ENCODE results near the gene CDH4. TPM values are rescaled to one million over a fixed set of nuclear protein-coding genes. Genes with fewer than 3 reads are reported as not detected.

The CDH4 gene
- total and polyA plus RNA-seq, 9 of the 15 experiments (the other 6 are each of a cell fraction or from before 2014, with no cell fraction given) = 0.04 TPM; not detected in 8

DNA sequence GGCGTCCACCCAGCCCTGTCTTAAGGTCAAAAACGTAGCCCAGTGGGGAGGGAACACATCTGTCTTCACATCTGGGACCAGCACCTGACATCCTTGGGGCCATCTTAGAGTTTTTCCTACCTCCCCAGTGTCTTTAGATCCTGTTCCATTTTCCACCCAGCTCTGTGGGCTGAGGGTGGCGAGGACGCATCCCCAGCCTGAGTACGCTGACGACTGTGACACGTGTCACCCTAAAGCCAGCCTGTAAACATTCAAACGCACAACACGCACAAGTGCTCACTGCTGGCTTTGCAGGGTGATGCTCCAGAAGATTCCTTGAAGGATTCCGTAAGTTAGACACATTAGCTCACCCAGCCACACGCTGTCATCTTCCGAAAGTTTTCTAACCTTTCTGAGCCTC lies 597.8 kb downstream of the CDH4 start:
- H3K27me3 ChIP-seq (ENCODE audit: control insufficient read depth in 2 of 2, insufficient read depth in 2 of 2, low read length in 2 of 2) = peaks cover 7 to 72% of the 10 kb centered on the region in 2 experiments; a peak in 3 of 5 replicates
- no peak overlapping the region for H3K4me2 ChIP-seq (ENCODE audit: insufficient read depth, low read length)
- H3K9me3 ChIP-seq (replicated peaks; ENCODE audit: control insufficient read depth, insufficient read depth, low read depth, low read length) = no peaks in the 10 kb centered on the region
- CTCF ChIA-PET (ENCODE audit: low intra/inter-chr PET ratio) = no interaction called here
- H3K79me2 ChIP-seq (ENCODE audit: control insufficient read depth, insufficient read depth, low read length) = no peaks in the 10 kb centered on the region
- no peak for ATAC-seq
- 0% methylated on average over 12 of the region's 12 CpGs for WGBS (ENCODE audit: insufficient coverage, low coverage, missing lambda C conversion rate)
- TF ChIP-seq KLF13 (tag; IDR thresholded peaks at IDR 0.05; ENCODE audit: borderline replicate concordance, low read depth) (no peak), FOXM1 (IDR thresholded peaks at IDR 0.05; ENCODE audit: low read depth) (no peak), FOXM1 (CRISPR knock-in tag; IDR thresholded peaks at IDR 0.05; ENCODE audit: low read depth) (no peak), HDAC6 (IDR thresholded peaks at IDR 0.05; ENCODE audit: low read depth, low read length) (no peak), ZNF311 (CRISPR knock-in tag; IDR thresholded peaks at IDR 0.05) (no peak), ELF4 (CRISPR knock-in tag; IDR thresholded peaks at IDR 0.05) (no peak), SMARCA4 (IDR thresholded peaks at IDR 0.05) (no peak), DACH1 (IDR thresholded peaks at IDR 0.05; ENCODE audit: partially characterized antibody) (no peak), HSF4 (CRISPR knock-in tag; IDR thresholded peaks at IDR 0.05; ENCODE audit: borderline replicate concordance) (no peak), NUFIP1 (IDR thresholded peaks at IDR 0.05; ENCODE audit: partially characterized antibody) (no peak), ETV5 (CRISPR knock-in tag; IDR thresholded peaks at IDR 0.05; ENCODE audit: low read depth) (no peak), POLR2H (tag; IDR thresholded peaks at IDR 0.05; ENCODE audit: low read depth) (no peak), ZNF121 (CRISPR knock-in tag; conservative IDR thresholded peaks at IDR 0.05) (no peak), FOXJ3 (CRISPR knock-in tag; IDR thresholded peaks at IDR 0.05) (no peak), ZNF146 (CRISPR knock-in tag; IDR thresholded peaks at IDR 0.05; ENCODE audit: unreplicated experiment) (no peak), U2AF2 (optimal IDR thresholded peaks at IDR 0.05; ENCODE audit: low read depth, low read length) (no peak)
- TF ChIP-seq, protein P1, sequence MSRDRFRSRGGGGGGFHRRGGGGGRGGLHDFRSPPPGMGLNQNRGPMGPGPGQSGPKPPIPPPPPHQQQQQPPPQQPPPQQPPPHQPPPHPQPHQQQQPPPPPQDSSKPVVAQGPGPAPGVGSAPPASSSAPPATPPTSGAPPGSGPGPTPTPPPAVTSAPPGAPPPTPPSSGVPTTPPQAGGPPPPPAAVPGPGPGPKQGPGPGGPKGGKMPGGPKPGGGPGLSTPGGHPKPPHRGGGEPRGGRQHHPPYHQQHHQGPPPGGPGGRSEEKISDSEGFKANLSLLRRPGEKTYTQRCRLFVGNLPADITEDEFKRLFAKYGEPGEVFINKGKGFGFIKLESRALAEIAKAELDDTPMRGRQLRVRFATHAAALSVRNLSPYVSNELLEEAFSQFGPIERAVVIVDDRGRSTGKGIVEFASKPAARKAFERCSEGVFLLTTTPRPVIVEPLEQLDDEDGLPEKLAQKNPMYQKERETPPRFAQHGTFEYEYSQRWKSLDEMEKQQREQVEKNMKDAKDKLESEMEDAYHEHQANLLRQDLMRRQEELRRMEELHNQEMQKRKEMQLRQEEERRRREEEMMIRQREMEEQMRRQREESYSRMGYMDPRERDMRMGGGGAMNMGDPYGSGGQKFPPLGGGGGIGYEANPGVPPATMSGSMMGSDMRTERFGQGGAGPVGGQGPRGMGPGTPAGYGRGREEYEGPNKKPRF (IDR thresholded peaks at IDR 0.05; ENCODE audit: low read depth, low read length) = no peak
- TF ChIP-seq, protein P2, sequence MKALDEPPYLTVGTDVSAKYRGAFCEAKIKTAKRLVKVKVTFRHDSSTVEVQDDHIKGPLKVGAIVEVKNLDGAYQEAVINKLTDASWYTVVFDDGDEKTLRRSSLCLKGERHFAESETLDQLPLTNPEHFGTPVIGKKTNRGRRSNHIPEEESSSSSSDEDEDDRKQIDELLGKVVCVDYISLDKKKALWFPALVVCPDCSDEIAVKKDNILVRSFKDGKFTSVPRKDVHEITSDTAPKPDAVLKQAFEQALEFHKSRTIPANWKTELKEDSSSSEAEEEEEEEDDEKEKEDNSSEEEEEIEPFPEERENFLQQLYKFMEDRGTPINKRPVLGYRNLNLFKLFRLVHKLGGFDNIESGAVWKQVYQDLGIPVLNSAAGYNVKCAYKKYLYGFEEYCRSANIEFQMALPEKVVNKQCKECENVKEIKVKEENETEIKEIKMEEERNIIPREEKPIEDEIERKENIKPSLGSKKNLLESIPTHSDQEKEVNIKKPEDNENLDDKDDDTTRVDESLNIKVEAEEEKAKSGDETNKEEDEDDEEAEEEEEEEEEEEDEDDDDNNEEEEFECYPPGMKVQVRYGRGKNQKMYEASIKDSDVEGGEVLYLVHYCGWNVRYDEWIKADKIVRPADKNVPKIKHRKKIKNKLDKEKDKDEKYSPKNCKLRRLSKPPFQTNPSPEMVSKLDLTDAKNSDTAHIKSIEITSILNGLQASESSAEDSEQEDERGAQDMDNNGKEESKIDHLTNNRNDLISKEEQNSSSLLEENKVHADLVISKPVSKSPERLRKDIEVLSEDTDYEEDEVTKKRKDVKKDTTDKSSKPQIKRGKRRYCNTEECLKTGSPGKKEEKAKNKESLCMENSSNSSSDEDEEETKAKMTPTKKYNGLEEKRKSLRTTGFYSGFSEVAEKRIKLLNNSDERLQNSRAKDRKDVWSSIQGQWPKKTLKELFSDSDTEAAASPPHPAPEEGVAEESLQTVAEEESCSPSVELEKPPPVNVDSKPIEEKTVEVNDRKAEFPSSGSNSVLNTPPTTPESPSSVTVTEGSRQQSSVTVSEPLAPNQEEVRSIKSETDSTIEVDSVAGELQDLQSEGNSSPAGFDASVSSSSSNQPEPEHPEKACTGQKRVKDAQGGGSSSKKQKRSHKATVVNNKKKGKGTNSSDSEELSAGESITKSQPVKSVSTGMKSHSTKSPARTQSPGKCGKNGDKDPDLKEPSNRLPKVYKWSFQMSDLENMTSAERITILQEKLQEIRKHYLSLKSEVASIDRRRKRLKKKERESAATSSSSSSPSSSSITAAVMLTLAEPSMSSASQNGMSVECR (CRISPR knock-in tag; IDR thresholded peaks at IDR 0.05) = no peak
- TF ChIP-seq, protein P3, sequence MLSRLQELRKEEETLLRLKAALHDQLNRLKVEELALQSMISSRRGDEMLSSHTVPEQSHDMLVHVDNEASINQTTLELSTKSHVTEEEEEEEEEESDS (CRISPR knock-in tag; IDR thresholded peaks at IDR 0.05) = no peak
- H3K36me3 ChIP-seq (ENCODE audit: control insufficient read depth, insufficient read depth, low read length) = no peaks in the 10 kb centered on the region
- no peaks in the 10 kb centered on the region for H3K9me1 ChIP-seq (ENCODE audit: control insufficient read depth, insufficient read depth, low read length)
- no peak for DNase-seq (ENCODE audit: extremely low read depth in 1 of 4, low spot score in 3 of 4)
- POLR2A ChIA-PET = no interaction called here
- peaks cover 0 to 4% of the 10 kb centered on the region in 2 experiments; a peak in 1 of 5 replicates for H3K4me1 ChIP-seq (replicated peaks in 1 of 2; ENCODE audit: control insufficient read depth in 2 of 2, insufficient read depth in 2 of 2, low read length in 2 of 2)
- H2AFZ ChIP-seq (ENCODE audit: low read depth, low read length) = no peak overlapping the region
- no TSS peak for BruUV-seq (replicated peaks)
- in situ Hi-C loops (cut with MboI) = no loop called here
- peaks cover 4% of the 10 kb centered on the region; the same call in 1 of the 2 replicates for H4K20me1 ChIP-seq (replicated peaks; ENCODE audit: control insufficient read depth, insufficient read depth, low read length)
- H3K4me3 ChIP-seq = no peak overlapping the region
- FAIRE-seq = no peak
- H3K27ac ChIP-seq (ENCODE audit: extremely low read depth, low read depth, low read length) = no peak overlapping the region
- H3K9ac ChIP-seq (ENCODE audit: insufficient read depth in 1 of 2, low read depth in 2 of 2, low read length in 2 of 2) = no peak overlapping the region
- intact Hi-C loops (cut with micrococcal nuclease) = no loop called here
